GM23248 (cell line): ENCODE measurements around the gene TNF. TPM values are rescaled to one million over a fixed set of nuclear protein-coding genes. Genes with fewer than 3 reads are reported as not detected.

Experiments
- DNase-seq: peaks from one replicate; pipeline ENCODE4 v3.0.0-alpha.2; 2015
- H2AFZ ChIP-seq: fragments of 200-600 bp; sonication (generic); 2 replicates; pipeline ENCODE4 v1.6.1; 2016; ENCODE audit warnings: antibody characterized with exemption
- H3F3A ChIP-seq: fragments of 200-600 bp; sonication (generic); 2 replicates; pipeline ENCODE4 v1.6.1; 2016; ENCODE audit warnings: mild to moderate bottlenecking, antibody characterized with exemption, mixed run types; ENCODE audit not compliant: insufficient read depth
- H3K27ac ChIP-seq: fragments of 200-600 bp; sonication (generic); 2 replicates; pipeline ENCODE4 v1.5.1; 2016; ENCODE audit warnings: mild to moderate bottlenecking
- H3K27me3 ChIP-seq: fragments of 200-600 bp; sonication (generic); replicated peaks from 2 replicates; pipeline ENCODE4 v1.6.1; 2016; ENCODE audit warnings: mild to moderate bottlenecking; ENCODE audit not compliant: insufficient read depth
- H3K36me3 ChIP-seq: fragments of 200-600 bp; sonication (generic); 2 replicates; pipeline ENCODE4 v1.6.1; 2016; ENCODE audit warnings: low read depth, mild to moderate bottlenecking
- H3K4me1 ChIP-seq: fragments of 200-600 bp; sonication (generic); 2 replicates; pipeline ENCODE4 v1.6.1; 2016; ENCODE audit warnings: mild to moderate bottlenecking; ENCODE audit not compliant: insufficient read depth
- H3K4me2 ChIP-seq: fragments of 200-600 bp; sonication (generic); one replicate; pipeline ENCODE4 v1.6.1; 2016; ENCODE audit warnings: mild to moderate bottlenecking; ENCODE audit not compliant: unreplicated experiment
- H3K4me3 ChIP-seq: fragments of 200-600 bp; sonication (generic); 2 replicates; pipeline ENCODE4 v1.5.1; 2016; ENCODE audit warnings: mild to moderate bottlenecking
- H3K79me2 ChIP-seq: fragments of 200-600 bp; sonication (generic); 2 replicates; pipeline ENCODE4 v1.6.1; 2016; ENCODE audit warnings: mild to moderate bottlenecking; ENCODE audit not compliant: insufficient read depth
- H3K9ac ChIP-seq: fragments of 200-600 bp; sonication (generic); 2 replicates; pipeline ENCODE4 v1.6.1; 2016; ENCODE audit warnings: mild to moderate bottlenecking
- H3K9me2 ChIP-seq: fragments of 200-600 bp; sonication (generic); 2 replicates; pipeline ENCODE4 v1.6.1; 2016; ENCODE audit warnings: mixed run types, mild to moderate bottlenecking, moderate library complexity; ENCODE audit not compliant: insufficient read depth
- H3K9me3 ChIP-seq: fragments of 200-600 bp; sonication (generic); one replicate; pipeline ENCODE4 v1.6.1; 2017; ENCODE audit warnings: low read depth
- H4K20me1 ChIP-seq: fragments of 200-600 bp; sonication (generic); 2 replicates; pipeline ENCODE4 v1.6.0; 2016; ENCODE audit not compliant: insufficient read depth
- EZH2 ChIP-seq: fragments of 200-600 bp; sonication (generic); IDR thresholded peaks from 2 replicates; pipeline ENCODE4 v1.6.1; 2018; ENCODE audit warnings: antibody characterized with exemption, mild to moderate bottlenecking; ENCODE audit not compliant: insufficient read depth, poor library complexity, severe bottlenecking
- EZH2phosphoT487 ChIP-seq: fragments of 200-600 bp; sonication (generic); IDR thresholded peaks from 2 replicates; pipeline ENCODE4 v1.6.1; 2018; ENCODE audit warnings: antibody characterized with exemption, moderate library complexity, mild to moderate bottlenecking, low read depth; ENCODE audit not compliant: insufficient read depth
- WGBS, 2 experiments: methylation state at CpG; one replicate each; pipeline ENCODE4 v1.1.6; 2015 to 2017; ENCODE audit warnings: low lambda C conversion rate in 2 of 2, low coverage in 1 of 2; ENCODE audit errors: missing lambda C conversion rate in 2 of 2; 5-methylcytosine and 5-hydroxymethylcytosine counted together
- in situ Hi-C: fragments of 300-500 bp; cut with MboI; formaldehyde crosslinking; loops from 2 replicates; pipeline ENCODE4 v1.15.0; 2020
- polyA plus RNA-seq: library from polyadenylated mRNA; unstranded; fragments of >200 nt; fragmentation: Nextera tagmentation; extraction: Ambion mirVana; gene quantifications from 2 replicates; pipeline ENCODE4 v1.2.1, GENCODE V29; 2016
- total RNA-seq: library from RNA; depleted of rRNA; stranded (reverse); fragments of >200 nt; shearing (Covaris generic); gene quantifications from 2 replicates; pipeline ENCODE4 v1.2.3, GENCODE V29; 2014

TNF gene
- total and polyA plus RNA-seq, 2 experiments from 2014 or later = 0.11 TPM; not detected in 1

- Histone ChIP-seq H3K9me3 (no peaks in the 10 kb centered on the region), H3K4me2 (no peak overlapping the region), H3K9ac (peak overlapping the region; percentile 12; the same call in 1 of the 2 replicates), H3F3A (peaks cover 68% of the 10 kb centered on the region), H3K27me3 (no peaks in the 10 kb centered on the region), H3K79me2 (peaks cover 84% of the 10 kb centered on the region), H2AFZ (no peak overlapping the region), H3K9me2 (no peaks in the 10 kb centered on the region), H3K4me3 (no peak overlapping the region), H3K4me1 (peaks cover 19% of the 10 kb centered on the region), H3K27ac (no peak overlapping the region), H3K36me3 (peaks cover 91% of the 10 kb centered on the region), H4K20me1 (peaks cover 30% of the 10 kb centered on the region)
- WGBS, 2 experiments = 62% methylated on average over 2 of the region's 2 CpGs
- TF ChIP-seq EZH2 = no peak
- TF ChIP-seq EZH2phosphoT487 = no peak
- in situ Hi-C loops = no loop called here
- DNase-seq = no peak
Measured at GRCh38 chr6:31535538-31536324, 39.6 kb upstream of the TNF start.

- Histone ChIP-seq H2AFZ (no peak overlapping the region), H3K4me1 (peaks cover 19% of the 10 kb centered on the region), H3K27ac (no peak overlapping the region; the same call in 1 of the 2 replicates), H3K9me2 (no peaks in the 10 kb centered on the region), H3F3A (peaks cover 38% of the 10 kb centered on the region), H3K9me3 (no peaks in the 10 kb centered on the region), H4K20me1 (peaks cover 32% of the 10 kb centered on the region), H3K27me3 (no peaks in the 10 kb centered on the region), H3K4me2 (peak overlapping the region; percentile 91), H3K4me3 (peak overlapping the region; percentile 96), H3K79me2 (peaks cover 93% of the 10 kb centered on the region), H3K36me3 (peaks cover 61% of the 10 kb centered on the region), H3K9ac (peak overlapping the region; percentile 98)
- in situ Hi-C loops = no loop called here
- WGBS, 2 experiments = 60 to 72% methylated on average over 6 of the region's 6 CpGs
- TF ChIP-seq EZH2 = no peak
- TF ChIP-seq EZH2phosphoT487 = no peak
- DNase-seq = no peak
Measured at GRCh38 chr6:31538805-31539400, 36.5 kb upstream of the TNF start.

GRCh38 chr6:31540640-31541039 lies 34.7 kb upstream of the TNF start:
- Histone ChIP-seq H3K79me2 (peaks cover 76% of the 10 kb centered on the region), H3K4me3 (peak overlapping the region; percentile 96), H3K9me3 (no peaks in the 10 kb centered on the region), H3K9me2 (no peaks in the 10 kb centered on the region), H2AFZ (no peak overlapping the region), H3F3A (peaks cover 23% of the 10 kb centered on the region), H4K20me1 (peaks cover 32% of the 10 kb centered on the region), H3K27me3 (no peaks in the 10 kb centered on the region), H3K9ac (peak overlapping the region; percentile 98), H3K4me1 (peaks cover 19% of the 10 kb centered on the region), H3K27ac (peak overlapping the region; percentile 96), H3K36me3 (peaks cover 44% of the 10 kb centered on the region), H3K4me2 (peak overlapping the region; percentile 91)
- in situ Hi-C loops = loop anchor here (5.0 kb wide), 1 partner anchor 62 kb away; no protein-coding TSS in a partner anchor
- DNase-seq = no peak
- WGBS, 2 experiments = 1 to 2% methylated on average over 4 of the region's 4 CpGs
- TF ChIP-seq EZH2phosphoT487 = no peak
- no peak for TF ChIP-seq EZH2

GRCh38 chr6:31541059-31541657 lies 34.2 kb upstream of the TNF start:
- peak overlapping the region; percentile 96 for H3K27ac ChIP-seq
- no peaks in the 10 kb centered on the region for H3K9me2 ChIP-seq
- DNase-seq = peak; percentile 81
- peaks cover 27% of the 10 kb centered on the region for H4K20me1 ChIP-seq
- 1% methylated on average over 21 of the region's 21 CpGs for WGBS, 2 experiments
- peaks cover 18% of the 10 kb centered on the region for H3F3A ChIP-seq
- TF ChIP-seq EZH2phosphoT487 (no peak), EZH2 (no peak)
- H3K79me2 ChIP-seq = peaks cover 71% of the 10 kb centered on the region
- H3K4me2 ChIP-seq = peak overlapping the region; percentile 91
- H3K36me3 ChIP-seq = peaks cover 39% of the 10 kb centered on the region
- H2AFZ ChIP-seq = peak overlapping the region; percentile 83
- H3K9me3 ChIP-seq = no peaks in the 10 kb centered on the region
- H3K4me1 ChIP-seq = peaks cover 19% of the 10 kb centered on the region
- in situ Hi-C loops = loop anchor here (5.0 kb wide), 1 partner anchor 61 kb away; no protein-coding TSS in a partner anchor
- peak overlapping the region; percentile 98 for H3K9ac ChIP-seq
- H3K27me3 ChIP-seq = no peaks in the 10 kb centered on the region
- H3K4me3 ChIP-seq = peak overlapping the region; percentile 96
